ENCODE data around the gene SOCS1. TPM values are rescaled to one million over a fixed set of nuclear protein-coding genes. Genes with fewer than 3 reads are reported as not detected.

SOCS1 gene
- total and polyA plus RNA-seq, 10 donors, result 7.7 to 50.8 (median 21.8) TPM

- Histone ChIP-seq H3K4me1 (peaks cover 12 to 46% (median 33%) of the 10 kb centered on the region in 6 donors), H3K27ac (no peak overlapping the region), H3K27me3 (replicated peaks in 1 of 7) (peaks cover 0 to 8% (median 0%) of the 10 kb centered on the region in 7 donors), H3K9me3 (no peaks in the 10 kb centered on the region), H3K4me3 (no peak overlapping the region), H3K36me3 (peaks cover 0 to 38% (median 0%) of the 10 kb centered on the region in 6 donors)
- intact Hi-C loops (cut with DNase I; ENCODE audit: low total_unique reads), result no loop called here
- peak; percentile 26 to 57 (median 35) for TF ChIP-seq POLR2AphosphoS5 (IDR thresholded peaks at IDR 0.05)
- TF ChIP-seq CTCF (IDR thresholded peaks at IDR 0.05 in 8 of 11, conservative IDR thresholded peaks at IDR 0.05 in 3 of 11), result no peak
- 81 to 87% (median 86%) methylated on average over 13 to 16 of the region's 16 CpGs for WGBS, 5 donors
- DNase-seq, result no peak
Measured at GRCh38 chr16:11250091-11250785, 5.8 kb downstream of the SOCS1 start.

GRCh38 chr16:11249233-11250061 lies 6.6 kb downstream of the SOCS1 start:
- Histone ChIP-seq H3K27ac (no peak overlapping the region), H3K4me3 (no peak overlapping the region), H3K4me1 (peaks cover 12 to 38% (median 25%) of the 10 kb centered on the region in 6 donors), H3K9me3 (no peaks in the 10 kb centered on the region), H3K27me3 (replicated peaks in 1 of 7) (peaks cover 0 to under 1% (median 0%) of the 10 kb centered on the region in 7 donors), H3K36me3 (peaks cover 0 to 31% (median 0%) of the 10 kb centered on the region in 6 donors)
- intact Hi-C loops (cut with DNase I; ENCODE audit: low total_unique reads), result no loop called here
- no peak for DNase-seq
- TF ChIP-seq CTCF (IDR thresholded peaks at IDR 0.05 in 8 of 11, conservative IDR thresholded peaks at IDR 0.05 in 3 of 11) (no peak), POLR2AphosphoS5 (IDR thresholded peaks at IDR 0.05) (peak; percentile 14 to 87 (median 29)), POLR2A (IDR thresholded peaks at IDR 0.05) (no peak)
- WGBS, 5 donors, result 92 to 96% (median 92%) methylated on average over 56 to 63 of the region's 63 CpGs

- peaks cover 0 to 18% (median 0%) of the 10 kb centered on the region in 6 donors for H3K36me3 ChIP-seq
Measured at GRCh38 chr16:11248133-11248532, 7.9 kb downstream of the SOCS1 start.

More at GRCh38 chr16:11248133-11248532, 7.9 kb downstream of the SOCS1 start:
- no peaks in the 10 kb centered on the region for H3K9me3 ChIP-seq
- intact Hi-C loops (cut with DNase I; ENCODE audit: low total_unique reads), result no loop called here
- no peaks in the 10 kb centered on the region for H3K27me3 ChIP-seq (replicated peaks in 1 of 7)
- no peak for DNase-seq
- TF ChIP-seq CTCF (IDR thresholded peaks at IDR 0.05 in 8 of 11, conservative IDR thresholded peaks at IDR 0.05 in 3 of 11) (no peak), POLR2A (IDR thresholded peaks at IDR 0.05) (no peak), POLR2AphosphoS5 (IDR thresholded peaks at IDR 0.05) (no peak)
- WGBS, 5 donors, result 76 to 96% (median 85%) methylated on average over 8 of the region's 8 CpGs
- no peak overlapping the region for H3K27ac ChIP-seq
- no peak overlapping the region for H3K4me3 ChIP-seq
- peaks cover 3 to 25% (median 12%) of the 10 kb centered on the region in 6 donors for H3K4me1 ChIP-seq
